ENCODE results near the gene RAB2B. TPM values are rescaled to one million over a fixed set of nuclear protein-coding genes. Genes with fewer than 3 reads are reported as not detected.

The RAB2B gene
- total RNA-seq, 3 donors from 2014 or later, result 25.4 to 30.3 (median 25.9) TPM

- H3K36me3 Mint-ChIP-seq (ENCODE audit: insufficient read depth), result peaks cover 29% of the 10 kb centered on the region
Observed at GRCh38 chr14:21505012-21505553, 28.3 kb upstream of the RAB2B start.

GRCh38 chr14:21503376-21503775 lies 26.6 kb upstream of the RAB2B start:
- H3K36me3 Mint-ChIP-seq (ENCODE audit: insufficient read depth), result peaks cover 40% of the 10 kb centered on the region
- H3K27me3 Mint-ChIP-seq (ENCODE audit: low read depth), result no peaks in the 10 kb centered on the region
- DNase-seq (no peak), ATAC-seq (no peak)
- no peaks in the 10 kb centered on the region for H3K9me3 Mint-ChIP-seq
- H3K4me3 Mint-ChIP-seq, result no peak overlapping the region
- peaks cover 47% of the 10 kb centered on the region for H3K4me1 Mint-ChIP-seq (ENCODE audit: low read depth)

More at GRCh38 chr14:21505012-21505553, 28.3 kb upstream of the RAB2B start:
- H3K4me3 Mint-ChIP-seq, result no peak overlapping the region
- ATAC-seq, result peak; percentile 84 to 87
- H3K27me3 Mint-ChIP-seq (ENCODE audit: low read depth), result no peaks in the 10 kb centered on the region
- no peaks in the 10 kb centered on the region for H3K9me3 Mint-ChIP-seq
- H3K4me1 Mint-ChIP-seq (ENCODE audit: low read depth), result peaks cover 46% of the 10 kb centered on the region
- DNase-seq, result no peak

- Mint-ChIP-seq H3K36me3 (ENCODE audit: insufficient read depth) (peaks cover 39% of the 10 kb centered on the region), H3K4me1 (ENCODE audit: low read depth) (peaks cover 37% of the 10 kb centered on the region)
Observed at GRCh38 chr14:21501568-21501967, 24.8 kb upstream of the RAB2B start.

GRCh38 chr14:21498540-21499526 lies 22.1 kb upstream of the RAB2B start:
- no peaks in the 10 kb centered on the region for H3K9me3 Mint-ChIP-seq
- DNase-seq, result no peak
- H3K4me1 Mint-ChIP-seq (ENCODE audit: low read depth), result peaks cover 24% of the 10 kb centered on the region
- H3K4me3 Mint-ChIP-seq, result no peak overlapping the region
- H3K36me3 Mint-ChIP-seq (ENCODE audit: insufficient read depth), result peaks cover 49% of the 10 kb centered on the region
- peak; percentile 70 to 73 for ATAC-seq
- H3K27me3 Mint-ChIP-seq (ENCODE audit: low read depth), result no peaks in the 10 kb centered on the region

More at GRCh38 chr14:21501568-21501967, 24.8 kb upstream of the RAB2B start:
- H3K27me3 Mint-ChIP-seq (ENCODE audit: low read depth), result no peaks in the 10 kb centered on the region
- no peak overlapping the region for H3K4me3 Mint-ChIP-seq
- ATAC-seq (no peak), DNase-seq (no peak)
- no peaks in the 10 kb centered on the region for H3K9me3 Mint-ChIP-seq

- no peak for ATAC-seq
- H3K36me3 Mint-ChIP-seq (ENCODE audit: insufficient read depth), result peaks cover 44% of the 10 kb centered on the region
- H3K4me1 Mint-ChIP-seq (ENCODE audit: low read depth), result peaks cover 22% of the 10 kb centered on the region
Observed at GRCh38 chr14:21496453-21496852, 19.7 kb upstream of the RAB2B start.

GRCh38 chr14:21494902-21495762 lies 18.4 kb upstream of the RAB2B start:
- Mint-ChIP-seq H3K4me1 (ENCODE audit: low read depth) (peaks cover 16% of the 10 kb centered on the region), H3K4me3 (no peak overlapping the region), H3K27me3 (ENCODE audit: low read depth) (no peaks in the 10 kb centered on the region), H3K36me3 (ENCODE audit: insufficient read depth) (peaks cover 36% of the 10 kb centered on the region), H3K9me3 (no peaks in the 10 kb centered on the region)
- DNase-seq (no peak), ATAC-seq (no peak)

More at GRCh38 chr14:21496453-21496852, 19.7 kb upstream of the RAB2B start:
- H3K4me3 Mint-ChIP-seq, result no peak overlapping the region
- no peak for DNase-seq
- H3K9me3 Mint-ChIP-seq, result no peaks in the 10 kb centered on the region
- H3K27me3 Mint-ChIP-seq (ENCODE audit: low read depth), result no peaks in the 10 kb centered on the region

- Mint-ChIP-seq H3K9me3 (no peaks in the 10 kb centered on the region), H3K27me3 (ENCODE audit: low read depth) (no peaks in the 10 kb centered on the region), H3K36me3 (ENCODE audit: insufficient read depth) (peaks cover 26% of the 10 kb centered on the region), H3K4me1 (ENCODE audit: low read depth) (peaks cover 8% of the 10 kb centered on the region), H3K4me3 (no peak overlapping the region)
- DNase-seq (no peak), ATAC-seq (no peak)
Observed at GRCh38 chr14:21486640-21487087, 9.9 kb upstream of the RAB2B start.

- Mint-ChIP-seq H3K9me3 (no peaks in the 10 kb centered on the region), H3K36me3 (ENCODE audit: insufficient read depth) (peaks cover 19% of the 10 kb centered on the region), H3K4me1 (ENCODE audit: low read depth) (peaks cover 35% of the 10 kb centered on the region), H3K27me3 (ENCODE audit: low read depth) (no peaks in the 10 kb centered on the region), H3K4me3 (peak overlapping the region; percentile 97)
- ATAC-seq, result peak; percentile 49 to 55
- DNase-seq, result peak; percentile 81
Observed at GRCh38 chr14:21476523-21476924, 235 bp downstream of the RAB2B start.

GRCh38 chr14:21475767-21476522 lies 814 bp downstream of the RAB2B start:
- ATAC-seq (no peak), DNase-seq (no peak)
- H3K36me3 Mint-ChIP-seq (ENCODE audit: insufficient read depth), result peaks cover 18% of the 10 kb centered on the region
- peak overlapping the region; percentile 97 for H3K4me3 Mint-ChIP-seq
- H3K27me3 Mint-ChIP-seq (ENCODE audit: low read depth), result no peaks in the 10 kb centered on the region
- H3K9me3 Mint-ChIP-seq, result no peaks in the 10 kb centered on the region
- peaks cover 34% of the 10 kb centered on the region for H3K4me1 Mint-ChIP-seq (ENCODE audit: low read depth)

GRCh38 chr14:21467616-21468015 lies 9.1 kb downstream of the RAB2B start:
- no peak for ATAC-seq
- no peak overlapping the region for H3K4me3 Mint-ChIP-seq
- H3K9me3 Mint-ChIP-seq, result no peaks in the 10 kb centered on the region
- DNase-seq, result no peak
- H3K4me1 Mint-ChIP-seq (ENCODE audit: low read depth), result no peaks in the 10 kb centered on the region
- peaks cover 23% of the 10 kb centered on the region for H3K36me3 Mint-ChIP-seq (ENCODE audit: insufficient read depth)
- H3K27me3 Mint-ChIP-seq (ENCODE audit: low read depth), result no peaks in the 10 kb centered on the region

GRCh38 chr14:21455912-21456667 lies 20.7 kb downstream of the RAB2B start, which contains the start of gene CHD8:
TSS of gene CHD8 (minus strand) at chr14:21456123. CDS start at chr14:21431643, 24,480 bp downstream.
- H3K36me3 Mint-ChIP-seq (ENCODE audit: insufficient read depth), result peaks cover 16% of the 10 kb centered on the region
- peak within 1 kb of the TSS; percentile 96 for H3K4me3 Mint-ChIP-seq
- no peaks in the 10 kb centered on the region for H3K9me3 Mint-ChIP-seq
- ATAC-seq (peak; percentile 98 to 99), DNase-seq (peak; percentile 99)
- H3K27me3 Mint-ChIP-seq (ENCODE audit: low read depth), result no peaks in the 10 kb centered on the region
- peaks cover 34% of the 10 kb centered on the region for H3K4me1 Mint-ChIP-seq (ENCODE audit: low read depth)

- Mint-ChIP-seq H3K9me3 (no peaks in the 10 kb centered on the region), H3K4me1 (ENCODE audit: low read depth) (peaks cover 37% of the 10 kb centered on the region), H3K27me3 (ENCODE audit: low read depth) (no peaks in the 10 kb centered on the region), H3K4me3 (peak overlapping the region; percentile 96), H3K36me3 (ENCODE audit: insufficient read depth) (peaks cover 13% of the 10 kb centered on the region)
- DNase-seq (no peak), ATAC-seq (peak; percentile 12 to 15)
Observed at GRCh38 chr14:21455592-21455911, 21.2 kb downstream of the RAB2B start.

Measured in activated T-cell treated with anti-CD3 and anti-CD28 coated beads, Interleukin-2, amount 50 U/mL, for 4 hours (primary cell).